Kidney (tissue), 14 donors: Measurements from ENCODE around the gene ZBTB49. TPM values are rescaled to one million over a fixed set of nuclear protein-coding genes. Genes with fewer than 3 reads are reported as not detected.

Experiments
- DNase-seq, 5 donors: peaks; one replicate each; pipeline ENCODE4 v3.0.0-alpha.2; 2013 to 2020
- FAIRE-seq: peaks from 2 replicates; lab custom pipeline; 2012; peaks lifted over from hg19 to GRCh38; lab: Jason Lieb, UNC
- H3K27ac ChIP-seq, 2 donors: one replicate each; pipeline ENCODE4 v1.7.0; 2013; ENCODE audit warnings: low read depth in 2 of 2, low read length in 2 of 2, inconsistent platforms in 1 of 2
- H3K27me3 ChIP-seq: one replicate; pipeline ENCODE4 v1.7.1; 2013; ENCODE audit warnings: low read length, inconsistent platforms; ENCODE audit not compliant: control insufficient read depth, insufficient read depth
- H3K36me3 ChIP-seq, 3 donors: one replicate each; pipeline versions ENCODE4 v1.7.0 to v1.7.1; 2013; ENCODE audit warnings: low read length in 3 of 3, control low read depth in 1 of 3, inconsistent platforms in 1 of 3; ENCODE audit not compliant: insufficient read depth in 3 of 3, control insufficient read depth in 2 of 3
- H3K4me1 ChIP-seq, 3 donors: one replicate each; pipeline versions ENCODE4 v1.7.0 to v1.7.1; 2013; ENCODE audit warnings: low read length in 3 of 3, inconsistent platforms in 1 of 3, low read depth in 1 of 3; ENCODE audit not compliant: control insufficient read depth in 2 of 3, insufficient read depth in 2 of 3
- H3K4me3 ChIP-seq, 3 donors: one replicate each; pipeline versions ENCODE4 v1.7.0 to v1.8.1; 2013; ENCODE audit warnings: low read length in 3 of 3, control low read depth in 1 of 3, inconsistent platforms in 1 of 3
- H3K9ac ChIP-seq, 3 donors: one replicate each; pipeline versions ENCODE4 v1.7.0 to v1.7.1; 2013; ENCODE audit warnings: low read length in 3 of 3, control low read depth in 1 of 3, inconsistent platforms in 1 of 3
- H3K9me3 ChIP-seq, 3 donors: one replicate each; pipeline versions ENCODE4 v1.7.0 to v1.7.1; 2013; ENCODE audit warnings: low read length in 3 of 3, control low read depth in 1 of 3, inconsistent platforms in 1 of 3; ENCODE audit not compliant: control insufficient read depth in 2 of 3, insufficient read depth in 1 of 3
- intact Hi-C: fragments of 100-400 bp; cut with DNase I; formaldehyde crosslinking; loops from one replicate; pipeline ENCODE4 v1.11.1; 2022
- polyA plus RNA-seq: library from polyadenylated mRNA; stranded (reverse); fragments of 350-450 nt; fragmentation: Illumina TruSeq; extraction: RNeasy Lipid Tissue Mini Kit (QIAGEN cat#74804); gene quantifications from one replicate; pipeline ENCODE4 v1.2.3, GENCODE V29; 2014; ENCODE audit warnings: low read depth, low replicate concordance; ENCODE audit not compliant: insufficient read depth
- total RNA-seq: library from RNA; stranded (reverse); fragmentation: NEBNext Ultra II Directional; extraction: Animal tissue kit (Norgen Biotek cat#: 25700); gene quantifications from one replicate; pipeline ENCODE4 v1.2.1, GENCODE V29; 2021
- TF ChIP-seq, protein P1 (sequence below): IDR thresholded peaks from 3 replicates; pipeline ENCODE4 v1.5.1; 2012; ENCODE audit warnings: mild to moderate bottlenecking, moderate library complexity, borderline replicate concordance; ENCODE audit not compliant: insufficient read depth; ENCODE audit errors: extremely low read depth
- donor health status: control.
- donor health status: control.
- donor health status: control.
- donor health status: control.
- donor health status: control.
- donor health status: DM: yes; HTN: yes; CAD: no.
- donor health status: Normal renal cell carcinoma (clear cell type).

Gene ZBTB49
- total and polyA plus RNA-seq, 2 donors from 2014 or later = 2.8 to 5.8 TPM

DNA sequence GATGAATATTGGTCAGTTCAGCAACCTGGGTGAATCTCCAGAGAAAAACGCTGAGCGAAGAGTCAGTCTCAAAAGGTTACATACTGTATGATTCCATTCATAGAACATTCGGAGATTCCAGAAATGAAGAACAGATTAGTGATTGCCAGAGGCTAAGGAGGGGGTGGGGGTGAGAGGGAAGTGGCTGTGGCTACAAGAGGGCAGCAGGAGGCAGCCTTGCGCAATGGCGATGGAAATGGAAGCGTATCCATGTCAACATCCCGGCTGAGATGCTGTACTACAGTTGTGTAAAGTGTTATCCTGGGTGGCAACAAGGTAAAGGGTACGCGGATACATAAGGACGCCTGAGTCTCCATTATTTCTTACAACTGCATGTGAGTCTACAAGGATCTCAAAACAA is 18.1 kb upstream of the ZBTB49 start:
- intact Hi-C loops = no loop called here
- Histone ChIP-seq H3K4me3 (no peak overlapping the region), H3K9me3 (no peaks in the 10 kb centered on the region), H3K36me3 (peaks cover 2 to 7% (median 2%) of the 10 kb centered on the region in 3 donors), H3K9ac (no peak overlapping the region), H3K27me3 (no peaks in the 10 kb centered on the region), H3K4me1 (no peaks in the 10 kb centered on the region), H3K27ac (no peak overlapping the region)
- TF ChIP-seq, protein P1, sequence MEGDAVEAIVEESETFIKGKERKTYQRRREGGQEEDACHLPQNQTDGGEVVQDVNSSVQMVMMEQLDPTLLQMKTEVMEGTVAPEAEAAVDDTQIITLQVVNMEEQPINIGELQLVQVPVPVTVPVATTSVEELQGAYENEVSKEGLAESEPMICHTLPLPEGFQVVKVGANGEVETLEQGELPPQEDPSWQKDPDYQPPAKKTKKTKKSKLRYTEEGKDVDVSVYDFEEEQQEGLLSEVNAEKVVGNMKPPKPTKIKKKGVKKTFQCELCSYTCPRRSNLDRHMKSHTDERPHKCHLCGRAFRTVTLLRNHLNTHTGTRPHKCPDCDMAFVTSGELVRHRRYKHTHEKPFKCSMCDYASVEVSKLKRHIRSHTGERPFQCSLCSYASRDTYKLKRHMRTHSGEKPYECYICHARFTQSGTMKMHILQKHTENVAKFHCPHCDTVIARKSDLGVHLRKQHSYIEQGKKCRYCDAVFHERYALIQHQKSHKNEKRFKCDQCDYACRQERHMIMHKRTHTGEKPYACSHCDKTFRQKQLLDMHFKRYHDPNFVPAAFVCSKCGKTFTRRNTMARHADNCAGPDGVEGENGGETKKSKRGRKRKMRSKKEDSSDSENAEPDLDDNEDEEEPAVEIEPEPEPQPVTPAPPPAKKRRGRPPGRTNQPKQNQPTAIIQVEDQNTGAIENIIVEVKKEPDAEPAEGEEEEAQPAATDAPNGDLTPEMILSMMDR = no peak
- DNase-seq (no peak), FAIRE-seq (no peak)

DNA sequence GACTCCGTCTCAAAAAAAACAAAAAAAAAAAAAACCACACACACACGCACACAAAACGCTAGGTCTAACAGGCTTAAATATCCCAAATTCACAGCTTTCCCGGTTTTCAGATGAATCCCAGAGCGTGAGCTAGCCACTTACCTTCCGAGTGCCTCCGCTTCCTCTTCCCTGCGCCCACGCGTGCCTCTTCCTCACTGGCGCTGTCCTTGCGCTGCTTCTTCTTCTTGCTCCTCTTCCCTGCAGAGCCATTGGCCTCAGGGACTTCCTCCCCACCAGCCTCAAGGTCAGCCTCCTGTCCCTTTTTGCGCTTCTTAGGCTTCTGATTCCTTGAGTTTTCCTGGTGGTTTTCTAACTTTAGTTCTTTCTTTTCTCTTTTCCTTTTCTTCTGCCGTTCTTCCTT is 15.8 kb upstream of the ZBTB49 start:
- Histone ChIP-seq H3K9ac (no peak overlapping the region), H3K9me3 (no peaks in the 10 kb centered on the region), H3K36me3 (peaks cover 2 to 24% (median 2%) of the 10 kb centered on the region in 3 donors), H3K4me3 (no peak overlapping the region), H3K27me3 (no peaks in the 10 kb centered on the region), H3K27ac (no peak overlapping the region), H3K4me1 (no peaks in the 10 kb centered on the region)
- DNase-seq (no peak), FAIRE-seq (no peak)
- intact Hi-C loops = no loop called here
- TF ChIP-seq, protein P1 = no peak

DNA sequence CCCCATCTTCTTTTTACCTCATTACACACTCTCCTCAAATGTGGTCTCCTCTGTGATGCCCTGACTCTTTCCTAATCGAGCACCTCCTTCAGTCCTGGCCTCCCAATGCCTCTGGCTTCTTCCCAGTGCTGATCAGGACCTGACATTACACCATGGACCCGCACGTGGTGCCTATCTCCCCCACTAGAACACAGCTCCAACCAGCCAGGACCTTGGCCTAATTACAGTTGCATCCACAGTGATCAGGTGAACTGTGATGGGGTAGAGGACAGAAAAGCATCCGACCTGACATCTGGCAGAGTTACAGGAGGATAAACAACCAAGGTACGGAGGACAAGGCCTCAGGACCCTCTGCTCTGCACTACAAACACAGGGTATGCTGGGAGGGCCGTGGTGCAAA is 12.5 kb upstream of the ZBTB49 start:
- intact Hi-C loops = no loop called here
- Histone ChIP-seq H3K9ac (no peak overlapping the region), H3K36me3 (peaks cover 5 to 30% (median 7%) of the 10 kb centered on the region in 3 donors), H3K27me3 (no peaks in the 10 kb centered on the region), H3K27ac (no peak overlapping the region), H3K9me3 (no peaks in the 10 kb centered on the region), H3K4me1 (no peaks in the 10 kb centered on the region), H3K4me3 (no peak overlapping the region)
- DNase-seq = no peak
- FAIRE-seq = no peak
- TF ChIP-seq, protein P1 = no peak

DNA sequence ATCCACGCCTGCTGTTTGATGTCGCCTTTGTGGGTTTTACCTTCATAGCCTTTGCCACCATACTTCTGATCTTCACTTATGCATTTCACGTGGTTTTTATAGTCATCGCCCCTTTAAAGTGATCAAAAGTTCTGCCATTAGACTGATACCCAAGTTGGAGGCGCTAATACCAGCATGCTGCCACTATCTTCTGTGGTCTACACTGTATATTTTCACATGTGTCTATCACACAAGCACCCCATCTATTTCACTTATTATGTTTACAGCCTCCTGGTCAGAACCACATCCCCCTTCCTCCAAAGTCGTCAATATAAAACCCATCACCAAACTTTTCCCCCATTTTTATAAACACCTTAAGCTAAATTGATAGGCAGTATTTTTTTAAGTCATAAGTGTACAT is 8.3 kb upstream of the ZBTB49 start:
- peaks cover 5 to 29% (median 15%) of the 10 kb centered on the region in 3 donors for H3K36me3 ChIP-seq
- DNase-seq = no peak
- H3K4me1 ChIP-seq = no peaks in the 10 kb centered on the region
- H3K9me3 ChIP-seq = no peaks in the 10 kb centered on the region
- no peak overlapping the region for H3K9ac ChIP-seq
- H3K27me3 ChIP-seq = no peaks in the 10 kb centered on the region
- TF ChIP-seq, protein P1 = no peak
- H3K27ac ChIP-seq = no peak overlapping the region
- intact Hi-C loops = no loop called here
- no peak overlapping the region for H3K4me3 ChIP-seq
- FAIRE-seq = no peak
